B cell (primary cell): ENCODE measurements around the gene SLCO3A1. TPM values are rescaled to one million over a fixed set of nuclear protein-coding genes. Genes with fewer than 3 reads are reported as not detected.
A peak's percentile ranks its signal among the peaks of the same experiment; 100 is the strongest.

ENCODE experiments used
- ATAC-seq: fragments of 200-7000 bp; cut with Tn5 transposase; one replicate; pipeline ENCODE4 v1.10.0; 2021; ENCODE audit warnings: low read depth, mild to moderate bottlenecking, moderate number of reproducible peaks, moderate library complexity
- CTCF ChIA-PET: fragments of 350-600 bp; sonication (Branson Sonifier 250); formaldehyde crosslinking; loops from one replicate; lab custom pipeline; 2021; ENCODE audit warnings: antibody characterized with exemption, inconsistent platforms; lab: Charles Lee
- POLR2A ChIA-PET: fragments of 350-600 bp; sonication (Branson Sonifier 250); formaldehyde crosslinking; loops from one replicate; lab custom pipeline; 2021; ENCODE audit warnings: antibody characterized with exemption; lab: Charles Lee
- DNase-seq: peaks from one replicate; pipeline ENCODE4 v3.0.0; 2013
- H2AFZ ChIP-seq: 2 replicates; pipeline ENCODE4 v1.6.1; 2012; ENCODE audit warnings: mild to moderate bottlenecking, low read depth, low read length; ENCODE audit not compliant: insufficient read depth, poor library complexity, severe bottlenecking
- H3K27ac ChIP-seq, 2 donors: 1 replicate in 1 of 2; 2 replicates in 1 of 2; pipeline ENCODE4 v1.5.1; 2012 to 2013; ENCODE audit warnings: low read length in 2 of 2, mild to moderate bottlenecking in 2 of 2, moderate library complexity in 1 of 2
- H3K27me3 ChIP-seq, 4 experiments: fragments of 200-600 bp in 1 of 4; sonication (generic) in 1 of 4; replicated peaks in 1 of 4; 1 replicate in 2 of 4; 2 replicates in 2 of 4; pipeline versions ENCODE4 v1.6.1 to v1.7.0; 2013 to 2016; ENCODE audit warnings: low read length in 3 of 4, mild to moderate bottlenecking in 2 of 4, mixed read lengths in 1 of 4, moderate library complexity in 1 of 4; ENCODE audit not compliant: insufficient read depth in 4 of 4, control insufficient read depth in 3 of 4; ENCODE audit errors: control extremely low read depth in 1 of 4
- H3K36me3 ChIP-seq, 2 experiments: replicated peaks in 1 of 2; 1 replicate in 1 of 2; 2 replicates in 1 of 2; pipeline versions ENCODE4 v1.6.1 to v1.7.1; 2013; ENCODE audit warnings: low read length in 1 of 2; ENCODE audit not compliant: insufficient read depth in 2 of 2, control insufficient read depth in 1 of 2; ENCODE audit errors: control extremely low read depth in 1 of 2, extremely low read depth in 1 of 2
- H3K4me1 ChIP-seq, 2 donors: fragments of 200-600 bp in 1 of 2; sonication (generic) in 1 of 2; 1 replicate in 1 of 2; 2 replicates in 1 of 2; pipeline versions ENCODE4 v1.5.1 to v1.6.1; 2013 to 2017; ENCODE audit warnings: low read length in 2 of 2; ENCODE audit not compliant: control insufficient read depth in 2 of 2, insufficient read depth in 2 of 2
- H3K4me2 ChIP-seq: replicated peaks from 2 replicates; pipeline ENCODE3; 2012; ENCODE audit warnings: mild to moderate bottlenecking, low read depth, low read length; ENCODE audit not compliant: poor library complexity, severe bottlenecking
- H3K4me3 ChIP-seq, 5 experiments: fragments of 200-600 bp in 1 of 5; sonication (generic) in 1 of 5; 1 replicate in 3 of 5; 2 replicates in 2 of 5; pipeline versions ENCODE4 v1.5.1 to v1.7.0; 2011 to 2016; ENCODE audit warnings: low read length in 4 of 5, mild to moderate bottlenecking in 4 of 5, low read depth in 2 of 5, control low read depth in 1 of 5, moderate library complexity in 1 of 5; ENCODE audit not compliant: insufficient read depth in 1 of 5; ENCODE audit errors: control extremely low read depth in 1 of 5, extremely low read depth in 1 of 5
- H3K79me2 ChIP-seq: fragments of 200-600 bp; sonication (generic); one replicate; pipeline ENCODE4 v1.6.0; 2016; ENCODE audit warnings: low read length; ENCODE audit not compliant: control insufficient read depth, insufficient read depth
- H3K9ac ChIP-seq: fragments of 200-600 bp; sonication (generic); 2 replicates; pipeline ENCODE4 v1.6.1; 2017; ENCODE audit warnings: mild to moderate bottlenecking, low read length, moderate library complexity
- H3K9me3 ChIP-seq, 3 donors: one replicate each; pipeline versions ENCODE4 v1.6.1 to v1.7.1; 2013; ENCODE audit warnings: low read length in 2 of 3; ENCODE audit not compliant: control insufficient read depth in 2 of 3, insufficient read depth in 1 of 3; ENCODE audit errors: control extremely low read depth in 1 of 3
- H4K20me1 ChIP-seq: 2 replicates; pipeline ENCODE4 v1.6.0; 2012; ENCODE audit warnings: mild to moderate bottlenecking, low read length; ENCODE audit not compliant: insufficient read depth, control insufficient read depth, poor library complexity, severe bottlenecking
- H3K27ac Mint-ChIP-seq: one replicate; pipeline ENCODE4 v1.8.0; 2021; ENCODE audit warnings: mixed read lengths
- H3K27me3 Mint-ChIP-seq: one replicate; pipeline ENCODE4 v1.8.0; 2021; ENCODE audit warnings: mixed read lengths
- H3K4me1 Mint-ChIP-seq: one replicate; pipeline ENCODE4 v1.8.0; 2021; ENCODE audit warnings: mixed read lengths
- H3K4me3 Mint-ChIP-seq: one replicate; pipeline ENCODE4 v1.8.0; 2021; ENCODE audit warnings: mixed read lengths
- H3K9me3 Mint-ChIP-seq: one replicate; pipeline ENCODE4 v1.8.0; 2022; ENCODE audit warnings: mixed read lengths; ENCODE audit not compliant: insufficient read depth
- EZH2 ChIP-seq: IDR thresholded peaks from 2 replicates; pipeline ENCODE4 v1.6.1; 2012; ENCODE audit warnings: borderline replicate concordance, low read depth, mild to moderate bottlenecking, moderate library complexity, low read length; ENCODE audit not compliant: insufficient read depth, poor library complexity, severe bottlenecking
- WGBS: methylation state at CpG from one replicate; pipeline ENCODE4 v1.1.5; 2013; ENCODE audit warnings: missing lambda C conversion rate; ENCODE audit not compliant: insufficient coverage; 5-methylcytosine and 5-hydroxymethylcytosine counted together
- intact Hi-C: fragments of 100-400 bp; cut with micrococcal nuclease; formaldehyde crosslinking; loops from one replicate; pipeline ENCODE4 v1.10.0; 2022
- polyA plus RNA-seq: library from polyadenylated mRNA; depleted of rRNA; stranded (reverse); fragments of >200 nt; gene quantifications from 2 replicates; pipeline ENCODE4 v1.2.3, GENCODE V29; 2012
- total RNA-seq, 2 donors: library from RNA; stranded (reverse); fragments of 120-200 nt in 1 of 2; gene quantifications; 1 replicate in 1 of 2; 2 replicates in 1 of 2; pipeline versions ENCODE4 v1.2.3 to v1.2.4, GENCODE V29; 2013 to 2022
- TF ChIP-seq, protein P1 (sequence below): fragments of 200-600 bp; IDR thresholded peaks from one replicate; pipeline ENCODE4 v1.8.0; 2022; ENCODE audit warnings: antibody characterized with exemption, mild to moderate bottlenecking

The SLCO3A1 gene
- total and polyA plus RNA-seq, 2 donors (not counting 1 experiment from before 2014, with no cell fraction given): 0.99 to 2.3 TPM

DNA sequence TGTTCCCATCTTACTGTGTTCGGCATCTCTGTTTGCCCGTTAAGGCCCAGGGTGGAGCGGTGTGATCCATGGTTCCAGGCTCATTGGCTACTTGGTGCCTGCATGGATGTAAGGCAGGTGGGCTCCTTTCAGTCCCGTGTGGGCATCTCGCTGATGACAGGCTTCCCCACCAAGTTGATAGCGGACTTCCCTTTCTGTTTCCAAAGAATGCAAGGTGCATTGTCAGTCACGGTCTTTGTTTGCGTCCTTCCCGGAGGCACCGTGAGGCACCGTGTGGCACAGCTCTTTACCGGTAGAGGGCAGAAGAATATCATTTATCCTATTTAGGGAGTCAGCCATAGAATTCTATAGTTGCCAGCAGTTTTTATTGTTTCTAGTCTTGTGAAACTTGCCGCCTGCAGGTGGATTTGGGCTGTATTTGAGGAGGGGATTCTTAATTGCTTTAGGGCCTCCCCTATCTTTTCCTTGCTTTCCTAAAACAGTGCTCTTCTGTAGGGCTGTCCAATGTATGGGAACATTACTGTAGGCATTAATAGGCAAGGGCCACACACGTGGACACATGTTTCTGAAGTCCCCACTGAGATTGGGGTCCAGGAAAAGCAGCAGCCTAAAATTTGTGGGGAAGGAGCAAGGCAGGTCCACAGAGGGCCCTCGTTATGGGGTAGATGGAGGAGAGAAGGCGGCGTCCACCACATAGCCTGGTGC, 244.1 kb downstream of the SLCO3A1 start:
- Histone ChIP-seq H3K9me3 (no peaks in the 10 kb centered on the region), H3K4me3 (no peak overlapping the region), H3K4me2 (no peak overlapping the region), H3K36me3 (no peaks in the 10 kb centered on the region), H3K27me3 (no peaks in the 10 kb centered on the region), H3K4me1 (peaks cover 8 to 22% of the 10 kb centered on the region in 2 donors), H3K9ac (no peak overlapping the region), H3K79me2 (no peaks in the 10 kb centered on the region), H4K20me1 (no peaks in the 10 kb centered on the region), H3K27ac (no peak overlapping the region), H2AFZ (no peak overlapping the region)
- ATAC-seq: peak; percentile 39
- ChIA-PET CTCF (interaction anchor here (0.6 to 1.6 kb wide), 3 partner anchors 14 to 617 kb away, joined by 3 to 9 read pairs (median 4); no protein-coding TSS in a partner anchor), POLR2A (no interaction called here)
- Mint-ChIP-seq H3K27ac (no peak overlapping the region), H3K4me3 (no peak overlapping the region), H3K9me3 (no peaks in the 10 kb centered on the region), H3K27me3 (peaks cover 3% of the 10 kb centered on the region), H3K4me1 (peaks cover 23% of the 10 kb centered on the region)
- TF ChIP-seq, protein P1, sequence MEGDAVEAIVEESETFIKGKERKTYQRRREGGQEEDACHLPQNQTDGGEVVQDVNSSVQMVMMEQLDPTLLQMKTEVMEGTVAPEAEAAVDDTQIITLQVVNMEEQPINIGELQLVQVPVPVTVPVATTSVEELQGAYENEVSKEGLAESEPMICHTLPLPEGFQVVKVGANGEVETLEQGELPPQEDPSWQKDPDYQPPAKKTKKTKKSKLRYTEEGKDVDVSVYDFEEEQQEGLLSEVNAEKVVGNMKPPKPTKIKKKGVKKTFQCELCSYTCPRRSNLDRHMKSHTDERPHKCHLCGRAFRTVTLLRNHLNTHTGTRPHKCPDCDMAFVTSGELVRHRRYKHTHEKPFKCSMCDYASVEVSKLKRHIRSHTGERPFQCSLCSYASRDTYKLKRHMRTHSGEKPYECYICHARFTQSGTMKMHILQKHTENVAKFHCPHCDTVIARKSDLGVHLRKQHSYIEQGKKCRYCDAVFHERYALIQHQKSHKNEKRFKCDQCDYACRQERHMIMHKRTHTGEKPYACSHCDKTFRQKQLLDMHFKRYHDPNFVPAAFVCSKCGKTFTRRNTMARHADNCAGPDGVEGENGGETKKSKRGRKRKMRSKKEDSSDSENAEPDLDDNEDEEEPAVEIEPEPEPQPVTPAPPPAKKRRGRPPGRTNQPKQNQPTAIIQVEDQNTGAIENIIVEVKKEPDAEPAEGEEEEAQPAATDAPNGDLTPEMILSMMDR: peak; percentile 68
- no peak for TF ChIP-seq EZH2
- WGBS: 38% methylated on average over 17 of the region's 17 CpGs
- intact Hi-C loops: no loop called here
- peak; percentile 43 for DNase-seq

DNA sequence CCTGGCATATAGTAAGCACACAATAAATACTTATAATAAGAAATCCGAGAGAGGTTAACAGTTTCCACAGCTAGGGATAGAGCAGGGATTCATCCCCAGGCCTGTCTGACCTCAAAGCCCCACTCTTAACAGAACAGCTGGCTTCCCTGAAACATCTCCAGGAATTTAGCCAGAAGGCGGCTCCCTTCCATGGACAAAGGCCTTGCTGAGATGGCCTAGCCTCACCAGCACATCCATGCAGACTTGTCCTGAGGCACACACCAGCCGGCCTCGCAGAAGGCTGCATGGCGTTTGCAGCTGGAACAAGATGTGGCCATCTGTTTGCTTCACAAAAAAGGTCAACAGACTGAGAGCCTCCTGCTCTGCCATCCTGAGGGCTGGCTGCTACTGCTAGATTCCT, 245.4 kb downstream of the SLCO3A1 start:
- WGBS: 94% methylated on average over 5 of the region's 5 CpGs
- H3K9me3 Mint-ChIP-seq: no peaks in the 10 kb centered on the region
- intact Hi-C loops: no loop called here
- ChIA-PET POLR2A (no interaction called here), CTCF (interaction anchor here (0.8 to 1.9 kb wide), 4 partner anchors 127 to 618 kb away, joined by 3 to 9 read pairs (median 4); no protein-coding TSS in a partner anchor)
- H3K79me2 ChIP-seq: no peaks in the 10 kb centered on the region
- no peaks in the 10 kb centered on the region for H4K20me1 ChIP-seq
- H3K4me1 Mint-ChIP-seq: peaks cover 23% of the 10 kb centered on the region
- H3K27ac Mint-ChIP-seq: no peak overlapping the region
- no peak for TF ChIP-seq EZH2
- TF ChIP-seq, protein P1: no peak
- no peaks in the 10 kb centered on the region for H3K9me3 ChIP-seq
- H3K9ac ChIP-seq: no peak overlapping the region
- peaks cover 3% of the 10 kb centered on the region for H3K27me3 Mint-ChIP-seq
- DNase-seq: no peak
- peaks cover 8 to 22% of the 10 kb centered on the region in 2 donors for H3K4me1 ChIP-seq
- ATAC-seq: no peak
- no peak overlapping the region for H2AFZ ChIP-seq
- H3K4me3 ChIP-seq: no peak overlapping the region
- no peak overlapping the region for H3K4me3 Mint-ChIP-seq
- no peak overlapping the region for H3K4me2 ChIP-seq
- no peaks in the 10 kb centered on the region for H3K27me3 ChIP-seq
- no peaks in the 10 kb centered on the region for H3K36me3 ChIP-seq
- H3K27ac ChIP-seq: no peak overlapping the region
